ENCODE measurements around the gene PHF19. TPM values are rescaled to one million over a fixed set of nuclear protein-coding genes. Genes with fewer than 3 reads are reported as not detected.

Gene PHF19
- total and polyA plus RNA-seq, 10 of the 15 experiments (the other 5 are each of a cell fraction or from before 2014, with no cell fraction given), result 26.0 to 133 (median 87.7) TPM

DNA sequence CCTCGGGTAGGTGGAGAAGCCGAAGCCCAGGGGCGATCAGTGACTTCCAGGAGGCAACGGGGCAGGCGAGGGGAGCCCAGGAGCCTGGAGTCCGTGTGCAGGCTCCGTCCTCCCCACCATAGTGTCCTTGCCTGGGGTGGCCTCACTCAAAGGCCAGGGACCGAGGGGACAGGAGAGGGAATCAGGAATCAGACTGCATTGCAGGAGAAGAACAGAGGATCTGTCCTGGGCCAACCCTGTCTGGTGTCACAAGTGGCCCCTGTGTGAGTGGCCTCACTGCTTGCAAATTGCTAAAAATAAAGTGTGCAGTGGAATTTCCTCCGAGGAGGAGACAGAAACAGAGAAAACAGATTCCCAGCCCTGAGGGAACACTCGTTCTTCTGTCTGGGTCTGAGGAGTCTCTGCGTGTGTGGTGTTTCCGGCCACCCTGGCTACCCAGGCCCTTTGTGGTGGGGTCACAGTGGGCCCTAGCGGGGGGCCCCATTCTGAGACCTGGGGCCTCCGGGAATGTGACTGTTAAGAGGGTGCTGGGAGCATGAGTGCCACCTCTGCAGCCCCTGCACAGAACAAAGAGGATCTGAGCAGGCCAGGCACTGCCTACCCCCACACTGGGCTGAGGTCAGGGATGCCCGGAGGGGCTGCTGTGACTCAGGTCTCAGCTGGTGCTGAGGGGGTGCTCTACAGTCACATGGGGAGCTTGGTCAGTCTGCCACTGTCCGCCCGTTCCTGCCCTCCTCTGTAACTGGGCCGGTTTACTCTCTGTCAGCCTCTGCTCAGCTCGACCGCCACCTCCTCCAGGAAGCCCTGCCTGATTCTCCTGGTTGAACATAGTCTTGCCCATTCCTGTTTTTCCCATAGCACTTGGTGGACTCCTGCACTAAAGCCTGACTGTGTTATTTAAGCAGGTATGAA, 42.2 kb upstream of the PHF19 start:
- Histone ChIP-seq H3K9ac (ENCODE audit: control insufficient read depth, insufficient read depth, low read length) (peak overlapping the region; percentile 99), H3K4me1 (ENCODE audit: control insufficient read depth, insufficient read depth, low read length) (peaks cover 35% of the 10 kb centered on the region), H3K9me3 (replicated peaks; ENCODE audit: control insufficient read depth, insufficient read depth, low read length) (peaks cover 2% of the 10 kb centered on the region; the same call in 1 of the 3 replicates), H3K27ac (ENCODE audit: control insufficient read depth, insufficient read depth) (peak overlapping the region; percentile 99), H3K4me3 (peak overlapping the region; percentile 88; the same call in 1 of the 2 replicates), H4K20me1 (ENCODE audit: control insufficient read depth, insufficient read depth) (no peaks in the 10 kb centered on the region), H3K36me3 (ENCODE audit: control insufficient read depth in 2 of 2, insufficient read depth in 2 of 2, low read length in 1 of 2) (peaks cover 21 to 33% of the 10 kb centered on the region in 2 experiments), H3K27me3 (replicated peaks in 1 of 2; ENCODE audit: control insufficient read depth in 2 of 2, insufficient read depth in 2 of 2, low read length in 1 of 2) (no peaks in the 10 kb centered on the region), H2AFZ (ENCODE audit: control insufficient read depth, low read depth, low read length) (no peak overlapping the region), H3K79me2 (ENCODE audit: control insufficient read depth, insufficient read depth, low read length) (peaks cover 84% of the 10 kb centered on the region), H3K4me2 (ENCODE audit: control insufficient read depth, insufficient read depth) (peak overlapping the region; percentile 38)
- intact Hi-C loops (cut with micrococcal nuclease; ENCODE audit: unreplicated experiment), result no loop called here
- WGBS (ENCODE audit: insufficient coverage, insufficient replicate concordance, low lambda C conversion rate, missing lambda C conversion rate), result 53% methylated on average over 20 of the region's 20 CpGs
- ChIA-PET RAD21 (ENCODE audit: unreplicated experiment) (interaction anchor here (0.8 to 11.9 kb wide), 4 partner anchors 15 to 49 kb away, joined by 3 to 196 read pairs (median 54); no protein-coding TSS in a partner anchor), SMC1A (ENCODE audit: uncharacterized antibody, unreplicated experiment) (interaction anchor here (1.0 to 26.1 kb wide), 7 partner anchors 12 to 151 kb away, joined by 4 to 522 read pairs (median 5); partner anchors contain the start of gene PHF19), POLR2A (interaction anchor here (1.2 to 18.1 kb wide), 4 partner anchors 15 to 47 kb away, joined by 5 to 383 read pairs (median 116); no protein-coding TSS in a partner anchor), CTCF (interaction anchor here (1.0 to 7.6 kb wide), 7 partner anchors 14 to 50 kb away, joined by 3 to 110 read pairs (median 5); no protein-coding TSS in a partner anchor)
- DNase-seq (ENCODE audit: low read depth, low spot score) (no peak), FAIRE-seq (no peak), ATAC-seq (peak; percentile 1)
- BruUV-seq (replicated peaks), result no TSS peak
- in situ Hi-C loops (cut with MboI), result no loop called here
- TF ChIP-seq NR2C2 (IDR thresholded peaks at IDR 0.05; ENCODE audit: borderline replicate concordance, control insufficient read depth, insufficient read length, low read depth), result no peak
- no peak for TF ChIP-seq ZNF207 (IDR thresholded peaks at IDR 0.05; ENCODE audit: borderline replicate concordance)
- TF ChIP-seq JUNB (IDR thresholded peaks at IDR 0.05), result no peak
- TF ChIP-seq RAD51 (IDR thresholded peaks at IDR 0.05), result no peak
- TF ChIP-seq, protein P1, sequence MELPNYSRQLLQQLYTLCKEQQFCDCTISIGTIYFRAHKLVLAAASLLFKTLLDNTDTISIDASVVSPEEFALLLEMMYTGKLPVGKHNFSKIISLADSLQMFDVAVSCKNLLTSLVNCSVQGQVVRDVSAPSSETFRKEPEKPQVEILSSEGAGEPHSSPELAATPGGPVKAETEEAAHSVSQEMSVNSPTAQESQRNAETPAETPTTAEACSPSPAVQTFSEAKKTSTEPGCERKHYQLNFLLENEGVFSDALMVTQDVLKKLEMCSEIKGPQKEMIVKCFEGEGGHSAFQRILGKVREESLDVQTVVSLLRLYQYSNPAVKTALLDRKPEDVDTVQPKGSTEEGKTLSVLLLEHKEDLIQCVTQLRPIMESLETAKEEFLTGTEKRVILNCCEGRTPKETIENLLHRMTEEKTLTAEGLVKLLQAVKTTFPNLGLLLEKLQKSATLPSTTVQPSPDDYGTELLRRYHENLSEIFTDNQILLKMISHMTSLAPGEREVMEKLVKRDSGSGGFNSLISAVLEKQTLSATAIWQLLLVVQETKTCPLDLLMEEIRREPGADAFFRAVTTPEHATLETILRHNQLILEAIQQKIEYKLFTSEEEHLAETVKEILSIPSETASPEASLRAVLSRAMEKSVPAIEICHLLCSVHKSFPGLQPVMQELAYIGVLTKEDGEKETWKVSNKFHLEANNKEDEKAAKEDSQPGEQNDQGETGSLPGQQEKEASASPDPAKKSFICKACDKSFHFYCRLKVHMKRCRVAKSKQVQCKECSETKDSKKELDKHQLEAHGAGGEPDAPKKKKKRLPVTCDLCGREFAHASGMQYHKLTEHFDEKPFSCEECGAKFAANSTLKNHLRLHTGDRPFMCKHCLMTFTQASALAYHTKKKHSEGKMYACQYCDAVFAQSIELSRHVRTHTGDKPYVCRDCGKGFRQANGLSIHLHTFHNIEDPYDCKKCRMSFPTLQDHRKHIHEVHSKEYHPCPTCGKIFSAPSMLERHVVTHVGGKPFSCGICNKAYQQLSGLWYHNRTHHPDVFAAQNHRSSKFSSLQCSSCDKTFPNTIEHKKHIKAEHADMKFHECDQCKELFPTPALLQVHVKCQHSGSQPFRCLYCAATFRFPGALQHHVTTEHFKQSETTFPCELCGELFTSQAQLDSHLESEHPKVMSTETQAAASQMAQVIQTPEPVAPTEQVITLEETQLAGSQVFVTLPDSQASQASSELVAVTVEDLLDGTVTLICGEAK (IDR thresholded peaks at IDR 0.05; ENCODE audit: borderline replicate concordance), result no peak
- TF ChIP-seq, protein P2, sequence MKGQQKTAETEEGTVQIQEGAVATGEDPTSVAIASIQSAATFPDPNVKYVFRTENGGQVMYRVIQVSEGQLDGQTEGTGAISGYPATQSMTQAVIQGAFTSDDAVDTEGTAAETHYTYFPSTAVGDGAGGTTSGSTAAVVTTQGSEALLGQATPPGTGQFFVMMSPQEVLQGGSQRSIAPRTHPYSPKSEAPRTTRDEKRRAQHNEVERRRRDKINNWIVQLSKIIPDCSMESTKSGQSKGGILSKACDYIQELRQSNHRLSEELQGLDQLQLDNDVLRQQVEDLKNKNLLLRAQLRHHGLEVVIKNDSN (IDR thresholded peaks at IDR 0.05; ENCODE audit: borderline replicate concordance, extremely low read length, insufficient read depth, low read depth, low read length), result no peak
- no peak for TF ChIP-seq SMAD5 (IDR thresholded peaks at IDR 0.05; ENCODE audit: low read depth)
- TF ChIP-seq NR2C1 (IDR thresholded peaks at IDR 0.05), result no peak
- TF ChIP-seq NFXL1 (IDR thresholded peaks at IDR 0.05; ENCODE audit: borderline replicate concordance), result no peak
- TF ChIP-seq, protein P3, sequence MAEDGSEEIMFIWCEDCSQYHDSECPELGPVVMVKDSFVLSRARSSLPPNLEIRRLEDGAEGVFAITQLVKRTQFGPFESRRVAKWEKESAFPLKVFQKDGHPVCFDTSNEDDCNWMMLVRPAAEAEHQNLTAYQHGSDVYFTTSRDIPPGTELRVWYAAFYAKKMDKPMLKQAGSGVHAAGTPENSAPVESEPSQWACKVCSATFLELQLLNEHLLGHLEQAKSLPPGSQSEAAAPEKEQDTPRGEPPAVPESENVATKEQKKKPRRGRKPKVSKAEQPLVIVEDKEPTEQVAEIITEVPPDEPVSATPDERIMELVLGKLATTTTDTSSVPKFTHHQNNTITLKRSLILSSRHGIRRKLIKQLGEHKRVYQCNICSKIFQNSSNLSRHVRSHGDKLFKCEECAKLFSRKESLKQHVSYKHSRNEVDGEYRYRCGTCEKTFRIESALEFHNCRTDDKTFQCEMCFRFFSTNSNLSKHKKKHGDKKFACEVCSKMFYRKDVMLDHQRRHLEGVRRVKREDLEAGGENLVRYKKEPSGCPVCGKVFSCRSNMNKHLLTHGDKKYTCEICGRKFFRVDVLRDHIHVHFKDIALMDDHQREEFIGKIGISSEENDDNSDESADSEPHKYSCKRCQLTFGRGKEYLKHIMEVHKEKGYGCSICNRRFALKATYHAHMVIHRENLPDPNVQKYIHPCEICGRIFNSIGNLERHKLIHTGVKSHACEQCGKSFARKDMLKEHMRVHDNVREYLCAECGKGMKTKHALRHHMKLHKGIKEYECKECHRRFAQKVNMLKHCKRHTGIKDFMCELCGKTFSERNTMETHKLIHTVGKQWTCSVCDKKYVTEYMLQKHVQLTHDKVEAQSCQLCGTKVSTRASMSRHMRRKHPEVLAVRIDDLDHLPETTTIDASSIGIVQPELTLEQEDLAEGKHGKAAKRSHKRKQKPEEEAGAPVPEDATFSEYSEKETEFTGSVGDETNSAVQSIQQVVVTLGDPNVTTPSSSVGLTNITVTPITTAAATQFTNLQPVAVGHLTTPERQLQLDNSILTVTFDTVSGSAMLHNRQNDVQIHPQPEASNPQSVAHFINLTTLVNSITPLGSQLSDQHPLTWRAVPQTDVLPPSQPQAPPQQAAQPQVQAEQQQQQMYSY (CRISPR knock-in tag; IDR thresholded peaks at IDR 0.05), result no peak
- peak; percentile 56; the same call in 1 of the 2 replicates for TF ChIP-seq SMARCA5 (IDR thresholded peaks at IDR 0.05)
- TF ChIP-seq NBN (IDR thresholded peaks at IDR 0.05), result no peak
- TF ChIP-seq BCL11A (IDR thresholded peaks at IDR 0.05; ENCODE audit: low read depth, low read length), result no peak
- TF ChIP-seq GATAD2B (conservative IDR thresholded peaks at IDR 0.05; ENCODE audit: low read depth), result no peak
- TF ChIP-seq POLR2A (IDR thresholded peaks at IDR 0.05; ENCODE audit: low read depth, low read length), result peak; percentile 59; the same call in 1 of the 2 replicates

All from GM12878 (cell line).